Measurements from ENCODE around the gene STK17A.

Gene STK17A

DNA sequence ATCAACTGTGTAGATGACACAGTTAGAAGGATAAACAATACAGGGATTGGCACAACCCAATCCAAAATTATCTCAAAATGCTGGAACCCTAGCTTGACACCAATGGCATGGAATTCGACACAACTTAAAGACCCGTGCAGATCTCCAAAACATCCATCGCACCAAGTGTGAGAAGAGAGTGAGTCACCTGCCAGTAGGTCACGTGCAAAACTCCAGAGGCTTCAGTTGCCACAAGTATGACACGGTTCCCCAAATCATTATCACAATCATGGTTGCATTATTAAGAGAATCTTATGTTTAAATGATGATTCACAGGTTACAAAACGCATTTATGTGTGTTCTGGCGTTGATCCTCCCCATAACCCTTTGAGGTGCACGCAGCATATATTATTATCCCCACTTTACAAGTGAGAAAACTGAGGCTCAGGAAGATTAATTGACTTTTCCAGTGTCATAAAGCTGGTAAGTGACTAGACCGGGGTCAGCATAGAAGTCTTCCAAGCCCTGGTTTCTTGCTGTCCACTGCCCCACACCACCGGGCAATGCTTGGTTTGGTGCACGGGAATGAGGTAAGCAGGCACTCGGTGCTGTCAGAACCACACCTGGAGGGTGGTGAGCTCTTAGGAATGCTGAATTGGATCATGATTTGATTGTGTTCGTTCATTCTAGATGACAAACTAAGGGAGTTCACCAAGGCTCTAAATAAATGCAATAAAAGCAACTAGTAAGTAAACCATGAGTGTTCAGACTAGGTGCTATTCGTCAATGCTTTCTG is 23.6 kb upstream of the STK17A start:
- no peak overlapping the region for H3K9ac ChIP-seq (ENCODE audit: insufficient read length)
- TF ChIP-seq POLR2AphosphoS5 (IDR thresholded peaks at IDR 0.05; ENCODE audit: borderline replicate concordance, low read depth, low read length): no peak
- no peak for TF ChIP-seq FOXP2 (optimal IDR thresholded peaks at IDR 0.05; ENCODE audit: control extremely low read depth, extremely low read length, insufficient read depth)
- TF ChIP-seq EZH2 (IDR thresholded peaks at IDR 0.05): no peak
- no peaks in the 10 kb centered on the region for H3K36me3 ChIP-seq (ENCODE audit: insufficient read depth, low read length)

DNA sequence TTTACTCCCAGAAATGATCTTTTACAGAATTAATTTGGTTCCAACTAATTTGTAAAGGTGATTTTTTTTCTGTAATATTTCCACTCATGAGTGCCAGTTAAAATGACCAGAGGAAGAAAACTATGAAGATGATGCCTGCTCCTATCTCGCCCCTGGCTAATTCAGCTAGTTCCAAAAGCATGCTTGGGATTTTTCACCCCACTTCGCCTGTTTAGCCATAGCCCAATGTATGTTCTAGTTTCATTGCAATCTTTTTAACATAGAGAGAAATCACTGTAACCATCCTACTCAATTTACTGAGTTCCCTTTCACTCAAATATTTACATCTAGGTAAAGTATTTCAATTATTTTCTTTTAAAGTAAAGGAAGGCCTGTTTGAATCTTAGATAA is 23.0 kb upstream of the STK17A start:
- Histone ChIP-seq H3K9ac (ENCODE audit: insufficient read length) (no peak overlapping the region), H3K27ac (no peak overlapping the region), H3K4me3 (no peak overlapping the region), H3K9me3 (ENCODE audit: low read depth, low read length) (no peaks in the 10 kb centered on the region), H3K36me3 (ENCODE audit: insufficient read depth, low read length) (no peaks in the 10 kb centered on the region)
- TF ChIP-seq FOXP2 (optimal IDR thresholded peaks at IDR 0.05; ENCODE audit: control extremely low read depth, extremely low read length, insufficient read depth) (no peak), EZH2 (IDR thresholded peaks at IDR 0.05) (no peak), POLR2AphosphoS5 (IDR thresholded peaks at IDR 0.05; ENCODE audit: borderline replicate concordance, low read depth, low read length) (no peak)
- no peak for DNase-seq (ENCODE audit: low read depth, low spot score)

More for the DNA sequence above, 23.6 kb upstream of the STK17A start:
- H3K9me3 ChIP-seq (ENCODE audit: low read depth, low read length): no peaks in the 10 kb centered on the region
- no peak overlapping the region for H3K27ac ChIP-seq
- no peak for DNase-seq (ENCODE audit: low read depth, low spot score)
- H3K4me3 ChIP-seq: no peak overlapping the region

DNA sequence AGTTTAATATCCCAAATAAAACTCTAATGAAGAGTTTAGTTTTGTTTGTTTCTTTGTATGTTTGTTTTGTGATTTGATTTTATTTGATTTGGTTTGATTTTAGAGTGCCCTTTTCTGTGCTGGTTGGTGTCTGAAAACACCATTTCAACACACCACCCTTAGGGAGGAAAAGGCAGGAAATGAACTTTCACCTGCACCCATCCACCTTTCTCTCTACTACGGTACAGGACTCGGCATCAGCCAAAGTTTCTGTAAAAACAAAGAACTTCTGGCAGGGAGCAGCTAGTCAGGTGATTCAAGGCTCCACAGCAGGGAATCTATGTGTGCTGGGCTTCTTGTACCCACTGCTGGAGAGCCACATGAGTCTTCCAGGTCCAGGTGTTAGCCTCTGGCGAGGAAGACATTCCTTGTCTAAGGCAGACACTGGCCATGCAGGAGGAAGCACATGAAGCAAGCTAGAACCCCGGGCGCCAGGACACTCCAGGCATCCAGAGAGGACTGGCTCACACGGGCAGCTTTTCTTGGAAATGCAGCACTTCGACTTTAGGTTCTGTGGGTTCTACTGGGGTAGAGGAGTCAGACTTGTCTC is 22.1 kb upstream of the STK17A start:
- Histone ChIP-seq H3K9me3 (ENCODE audit: low read depth, low read length) (no peaks in the 10 kb centered on the region), H3K36me3 (ENCODE audit: insufficient read depth, low read length) (no peaks in the 10 kb centered on the region), H3K27ac (no peak overlapping the region), H3K4me3 (no peak overlapping the region), H3K9ac (ENCODE audit: insufficient read length) (no peak overlapping the region)
- no peak for TF ChIP-seq POLR2AphosphoS5 (IDR thresholded peaks at IDR 0.05; ENCODE audit: borderline replicate concordance, low read depth, low read length)
- no peak for TF ChIP-seq EZH2 (IDR thresholded peaks at IDR 0.05)
- no peak for TF ChIP-seq FOXP2 (optimal IDR thresholded peaks at IDR 0.05; ENCODE audit: control extremely low read depth, extremely low read length, insufficient read depth)
- no peak for DNase-seq (ENCODE audit: low read depth, low spot score)

DNA sequence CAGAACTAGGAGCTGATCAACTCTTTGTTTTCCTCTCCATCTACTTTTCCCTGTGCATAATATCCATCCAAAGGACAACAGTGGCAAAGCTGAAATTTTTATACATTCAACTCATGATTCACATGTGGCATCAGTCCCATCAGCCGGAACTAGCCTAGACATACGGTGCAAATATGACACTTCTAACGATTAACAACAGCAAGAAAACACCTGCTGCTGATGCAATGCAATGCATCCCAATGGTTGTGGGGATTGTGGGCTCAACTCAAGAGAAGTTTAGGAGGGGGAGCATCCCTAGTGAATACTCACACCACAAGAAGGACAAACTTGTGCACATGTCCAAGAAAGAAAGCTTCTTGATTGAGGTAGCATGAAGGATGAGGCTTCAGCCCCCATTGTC is 20.5 kb upstream of the STK17A start:
- TF ChIP-seq EZH2 (IDR thresholded peaks at IDR 0.05) (no peak), FOXP2 (optimal IDR thresholded peaks at IDR 0.05; ENCODE audit: control extremely low read depth, extremely low read length, insufficient read depth) (no peak), POLR2AphosphoS5 (IDR thresholded peaks at IDR 0.05; ENCODE audit: borderline replicate concordance, low read depth, low read length) (no peak)
- H3K9me3 ChIP-seq (ENCODE audit: low read depth, low read length): no peaks in the 10 kb centered on the region
- H3K27ac ChIP-seq: no peak overlapping the region
- H3K36me3 ChIP-seq (ENCODE audit: insufficient read depth, low read length): no peaks in the 10 kb centered on the region
- no peak for DNase-seq (ENCODE audit: low read depth, low spot score)
- no peak overlapping the region for H3K9ac ChIP-seq (ENCODE audit: insufficient read length)
- no peak overlapping the region for H3K4me3 ChIP-seq

DNA sequence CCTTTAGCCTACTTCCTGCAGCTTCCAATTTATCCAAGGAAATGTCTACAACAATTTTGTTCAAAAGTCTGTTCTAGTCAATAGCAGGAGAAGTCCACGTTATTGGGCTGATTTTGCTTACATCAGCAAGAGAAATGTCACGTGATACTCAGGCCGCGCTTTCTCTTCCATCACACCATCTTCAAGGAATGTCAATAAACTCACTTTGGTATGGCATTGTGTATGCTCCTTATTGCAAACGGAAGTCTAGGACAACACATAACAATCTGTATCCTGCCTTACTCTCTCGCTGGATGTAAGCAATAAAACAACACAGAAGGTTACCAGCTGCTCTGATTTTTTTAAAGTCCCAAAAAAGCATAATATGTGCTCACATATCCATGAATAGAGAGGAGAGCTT is 17.1 kb upstream of the STK17A start:
- DNase-seq (ENCODE audit: low read depth, low spot score): no peak
- Histone ChIP-seq H3K27ac (no peak overlapping the region), H3K9me3 (ENCODE audit: low read depth, low read length) (no peaks in the 10 kb centered on the region), H3K9ac (ENCODE audit: insufficient read length) (no peak overlapping the region), H3K4me3 (no peak overlapping the region), H3K36me3 (ENCODE audit: insufficient read depth, low read length) (no peaks in the 10 kb centered on the region)
- no peak for TF ChIP-seq FOXP2 (optimal IDR thresholded peaks at IDR 0.05; ENCODE audit: control extremely low read depth, extremely low read length, insufficient read depth)
- TF ChIP-seq POLR2AphosphoS5 (IDR thresholded peaks at IDR 0.05; ENCODE audit: borderline replicate concordance, low read depth, low read length): no peak
- TF ChIP-seq EZH2 (IDR thresholded peaks at IDR 0.05): no peak

DNA sequence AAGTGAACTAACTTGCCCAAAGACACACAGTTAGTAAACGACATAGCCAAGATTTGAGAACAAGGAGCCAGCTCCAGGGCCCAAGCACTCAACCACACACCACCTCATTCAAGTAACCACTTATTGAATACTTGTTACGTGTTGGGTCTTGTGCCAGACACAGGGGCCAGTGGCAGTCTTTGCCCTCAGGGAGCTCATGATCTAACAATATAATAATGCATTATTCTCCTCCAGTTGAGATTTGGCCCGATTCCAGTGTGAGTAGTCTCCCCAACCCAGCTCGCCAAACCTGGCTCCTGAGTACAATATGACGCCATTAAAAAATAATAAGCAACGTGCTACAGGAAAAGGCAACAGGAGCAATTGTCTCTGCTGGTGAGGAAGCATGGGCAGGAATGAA is 14.4 kb upstream of the STK17A start:
- TF ChIP-seq EZH2 (IDR thresholded peaks at IDR 0.05): no peak
- no peak for TF ChIP-seq FOXP2 (optimal IDR thresholded peaks at IDR 0.05; ENCODE audit: control extremely low read depth, extremely low read length, insufficient read depth)
- no peak for TF ChIP-seq POLR2AphosphoS5 (IDR thresholded peaks at IDR 0.05; ENCODE audit: borderline replicate concordance, low read depth, low read length)
- Histone ChIP-seq H3K4me3 (no peak overlapping the region), H3K9ac (ENCODE audit: insufficient read length) (no peak overlapping the region), H3K27ac (no peak overlapping the region), H3K36me3 (ENCODE audit: insufficient read depth, low read length) (no peaks in the 10 kb centered on the region), H3K9me3 (ENCODE audit: low read depth, low read length) (no peaks in the 10 kb centered on the region)
- no peak for DNase-seq (ENCODE audit: low read depth, low spot score)

DNA sequence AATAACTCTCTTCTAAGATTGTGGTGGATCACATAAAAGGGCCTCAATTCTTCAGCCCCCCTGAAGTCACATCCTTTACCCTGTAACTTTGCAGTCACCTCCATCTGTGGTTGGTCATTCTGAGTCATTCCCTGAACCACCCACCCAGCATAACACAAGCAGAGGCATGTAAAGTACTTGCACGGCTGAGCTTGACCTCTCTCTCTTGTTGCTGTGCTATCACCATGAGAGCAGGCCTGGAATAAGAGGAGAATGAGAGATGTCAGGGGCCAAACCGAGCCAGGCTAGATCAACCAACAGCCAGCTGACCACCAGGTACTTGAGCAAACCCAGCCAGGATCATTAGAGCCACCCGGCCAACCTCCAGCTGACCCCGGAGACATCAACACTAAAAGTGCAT is 13.5 kb upstream of the STK17A start:
- no peak overlapping the region for H3K27ac ChIP-seq
- H3K9me3 ChIP-seq (ENCODE audit: low read depth, low read length): no peaks in the 10 kb centered on the region
- H3K9ac ChIP-seq (ENCODE audit: insufficient read length): no peak overlapping the region
- DNase-seq (ENCODE audit: low read depth, low spot score): no peak
- H3K4me3 ChIP-seq: no peak overlapping the region
- TF ChIP-seq EZH2 (IDR thresholded peaks at IDR 0.05) (no peak), FOXP2 (optimal IDR thresholded peaks at IDR 0.05; ENCODE audit: control extremely low read depth, extremely low read length, insufficient read depth) (no peak), POLR2AphosphoS5 (IDR thresholded peaks at IDR 0.05; ENCODE audit: borderline replicate concordance, low read depth, low read length) (no peak)
- H3K36me3 ChIP-seq (ENCODE audit: insufficient read depth, low read length): no peaks in the 10 kb centered on the region

DNA sequence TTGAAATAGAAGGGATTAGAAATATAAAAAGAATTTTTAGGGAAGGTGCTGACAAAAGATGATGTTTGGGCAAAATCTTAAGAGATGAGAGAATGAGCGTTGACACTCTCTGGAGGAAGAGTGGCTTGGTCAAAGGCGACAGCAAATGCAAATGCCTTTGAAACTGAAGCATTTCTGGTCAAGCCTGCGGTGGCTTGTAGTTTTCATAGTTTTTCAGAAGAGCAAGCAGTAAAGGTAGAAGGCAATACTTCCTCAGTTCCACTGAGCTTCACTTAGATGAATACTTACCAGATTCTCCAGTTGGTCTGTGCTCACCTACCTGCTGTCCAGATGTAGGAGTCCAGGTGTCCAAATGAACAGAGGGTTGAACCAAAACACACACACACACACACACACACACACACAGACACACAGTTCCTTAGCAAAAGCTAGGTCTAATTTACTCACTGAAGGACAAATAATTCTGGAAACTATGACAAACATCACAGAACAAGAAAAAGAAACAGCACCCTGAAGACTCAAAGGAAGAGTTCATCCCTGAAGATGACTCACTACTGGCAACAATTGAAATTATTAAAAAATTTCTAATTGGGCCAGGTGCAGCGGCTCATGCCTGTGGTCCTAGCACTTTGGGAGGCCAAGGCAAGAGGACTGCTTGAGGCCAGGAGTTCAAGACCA is 12.1 kb upstream of the STK17A start:
- no peak for TF ChIP-seq FOXP2 (optimal IDR thresholded peaks at IDR 0.05; ENCODE audit: control extremely low read depth, extremely low read length, insufficient read depth)
- TF ChIP-seq EZH2 (IDR thresholded peaks at IDR 0.05): no peak
- TF ChIP-seq POLR2AphosphoS5 (IDR thresholded peaks at IDR 0.05; ENCODE audit: borderline replicate concordance, low read depth, low read length): no peak
- Histone ChIP-seq H3K36me3 (ENCODE audit: insufficient read depth, low read length) (no peaks in the 10 kb centered on the region), H3K4me3 (no peak overlapping the region), H3K9ac (ENCODE audit: insufficient read length) (no peak overlapping the region), H3K27ac (no peak overlapping the region), H3K9me3 (ENCODE audit: low read depth, low read length) (no peaks in the 10 kb centered on the region)
- no peak for DNase-seq (ENCODE audit: low read depth, low spot score)

All from SK-N-MC (cell line).